ENCODE results near the gene POLL.

Gene POLL

DNA sequence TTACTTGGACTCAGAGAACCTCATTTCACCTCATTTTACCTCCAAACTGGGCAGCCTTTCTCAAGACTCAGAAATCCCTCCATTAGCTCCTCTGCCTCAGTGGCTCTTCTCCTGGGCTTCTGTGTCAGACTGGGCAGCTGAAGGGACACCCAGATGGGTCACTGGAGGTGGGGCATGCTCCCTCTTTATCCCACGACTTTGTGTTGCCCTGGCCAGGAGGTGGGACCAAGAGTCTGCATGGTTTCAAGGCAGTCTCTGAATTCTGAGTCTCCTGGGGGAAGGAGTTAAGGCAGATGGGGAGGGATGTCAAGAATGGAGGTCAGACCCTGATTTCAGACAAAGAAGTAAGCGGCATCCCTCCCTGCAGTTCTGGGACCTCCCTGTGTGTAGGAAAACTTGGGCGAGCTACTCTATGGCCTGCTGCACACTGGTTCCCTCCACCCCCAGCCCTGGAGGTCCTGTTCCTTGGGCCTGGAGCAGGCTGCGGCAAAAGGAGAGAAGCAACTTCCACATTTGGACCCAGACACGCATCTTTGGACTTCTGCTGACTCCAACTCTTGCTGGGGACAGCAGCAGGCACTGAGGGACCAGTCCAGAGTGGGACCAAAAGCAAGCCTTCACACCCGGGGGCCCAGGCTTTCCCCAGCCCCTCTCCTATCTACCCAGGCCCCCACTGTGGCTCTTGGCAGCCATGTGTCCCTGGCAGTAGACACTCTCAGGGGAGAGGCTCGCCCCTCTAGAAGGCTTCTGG lies 10.8 kb downstream of the POLL start:
- in situ Hi-C loops (cut with HindIII; ENCODE audit: low pct_ligation_motif_present, low sequenced_read_pairs) = no loop called here

DNA sequence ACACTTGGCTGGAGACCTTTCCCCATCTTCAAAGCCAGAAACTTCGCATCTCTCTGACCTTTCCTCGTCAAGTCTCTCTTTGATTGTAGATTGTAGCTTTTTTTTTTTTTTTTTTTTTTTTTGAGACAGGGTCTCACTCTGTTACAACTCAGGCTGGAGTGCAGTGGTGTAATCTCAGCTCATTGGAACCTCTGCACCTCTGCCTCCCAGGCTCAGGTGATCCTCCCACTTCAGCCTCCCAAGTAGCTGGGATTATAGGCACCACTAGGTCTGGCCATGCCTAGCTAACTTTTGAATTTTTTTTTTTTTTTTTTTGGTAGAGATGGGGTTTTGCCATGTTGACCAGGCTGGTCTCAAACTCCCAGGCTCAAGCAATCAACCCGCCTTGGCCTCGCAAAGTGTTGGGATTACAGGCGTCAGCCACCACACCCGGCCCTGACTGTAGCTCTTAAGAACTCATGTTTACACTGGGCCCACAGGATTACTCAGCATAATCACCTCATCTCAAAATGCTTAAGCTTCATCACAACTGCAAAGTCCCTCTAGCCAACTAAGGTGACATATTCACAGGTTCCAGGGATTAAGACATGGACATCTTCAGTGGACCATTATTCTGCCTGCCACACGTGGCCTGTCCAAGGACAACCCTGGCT lies 11.7 kb downstream of the POLL start:
- DNase-seq = no peak
- Histone ChIP-seq H3K27me3 (replicated peaks) (no peaks in the 10 kb centered on the region), H3K4me3 (ENCODE audit: low read depth, low read length) (no peak overlapping the region), H3K36me3 (replicated peaks) (no peaks in the 10 kb centered on the region), H3K27ac (no peak overlapping the region)
- in situ Hi-C loops (cut with HindIII; ENCODE audit: low pct_ligation_motif_present, low sequenced_read_pairs) = no loop called here
- TF ChIP-seq, protein P1, sequence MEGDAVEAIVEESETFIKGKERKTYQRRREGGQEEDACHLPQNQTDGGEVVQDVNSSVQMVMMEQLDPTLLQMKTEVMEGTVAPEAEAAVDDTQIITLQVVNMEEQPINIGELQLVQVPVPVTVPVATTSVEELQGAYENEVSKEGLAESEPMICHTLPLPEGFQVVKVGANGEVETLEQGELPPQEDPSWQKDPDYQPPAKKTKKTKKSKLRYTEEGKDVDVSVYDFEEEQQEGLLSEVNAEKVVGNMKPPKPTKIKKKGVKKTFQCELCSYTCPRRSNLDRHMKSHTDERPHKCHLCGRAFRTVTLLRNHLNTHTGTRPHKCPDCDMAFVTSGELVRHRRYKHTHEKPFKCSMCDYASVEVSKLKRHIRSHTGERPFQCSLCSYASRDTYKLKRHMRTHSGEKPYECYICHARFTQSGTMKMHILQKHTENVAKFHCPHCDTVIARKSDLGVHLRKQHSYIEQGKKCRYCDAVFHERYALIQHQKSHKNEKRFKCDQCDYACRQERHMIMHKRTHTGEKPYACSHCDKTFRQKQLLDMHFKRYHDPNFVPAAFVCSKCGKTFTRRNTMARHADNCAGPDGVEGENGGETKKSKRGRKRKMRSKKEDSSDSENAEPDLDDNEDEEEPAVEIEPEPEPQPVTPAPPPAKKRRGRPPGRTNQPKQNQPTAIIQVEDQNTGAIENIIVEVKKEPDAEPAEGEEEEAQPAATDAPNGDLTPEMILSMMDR (IDR thresholded peaks at IDR 0.05; ENCODE audit: low read depth, low read length, missing control alignments) = no peak

More for the DNA sequence above, 10.8 kb downstream of the POLL start:
- no peak overlapping the region for H3K27ac ChIP-seq
- no peak overlapping the region for H3K4me3 ChIP-seq (ENCODE audit: low read depth, low read length)
- no peaks in the 10 kb centered on the region for H3K27me3 ChIP-seq (replicated peaks)
- TF ChIP-seq, protein P1 (IDR thresholded peaks at IDR 0.05; ENCODE audit: low read depth, low read length, missing control alignments) = no peak
- no peak for DNase-seq
- no peaks in the 10 kb centered on the region for H3K36me3 ChIP-seq (replicated peaks)

DNA sequence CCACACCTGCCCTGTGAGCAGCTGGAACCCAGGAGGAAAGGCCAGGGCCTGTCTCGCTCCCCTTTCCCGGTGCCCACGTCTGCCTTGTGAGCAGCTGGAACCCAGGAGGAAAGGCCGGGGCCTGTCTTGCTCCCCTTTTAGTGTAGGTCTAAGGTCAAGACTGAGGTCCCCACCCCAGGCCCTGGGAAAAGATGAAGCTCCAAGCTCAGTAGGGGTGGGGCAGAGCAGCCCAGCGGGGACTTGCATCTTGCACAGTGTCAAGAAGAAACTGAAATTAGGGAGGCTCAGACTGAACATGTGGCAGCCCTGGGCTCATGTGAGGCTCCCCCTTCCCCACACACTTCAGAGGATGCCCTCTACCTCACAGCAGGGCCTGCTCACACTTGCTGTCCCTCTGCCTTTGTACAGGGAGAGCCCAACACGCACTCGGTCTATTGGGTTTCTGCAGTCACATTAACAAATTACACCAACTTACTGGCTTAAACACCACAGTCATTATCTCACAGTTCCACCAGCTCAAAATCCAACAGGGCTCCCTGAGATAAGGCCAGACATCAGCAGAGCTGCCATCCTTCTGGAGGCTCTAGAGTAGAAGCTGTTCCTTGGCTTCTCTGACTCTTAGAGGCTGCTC lies 12.4 kb downstream of the POLL start:
- Histone ChIP-seq H3K27me3 (replicated peaks) (no peaks in the 10 kb centered on the region), H3K36me3 (replicated peaks) (no peaks in the 10 kb centered on the region), H3K4me3 (ENCODE audit: low read depth, low read length) (no peak overlapping the region), H3K27ac (no peak overlapping the region)
- no peak for DNase-seq
- in situ Hi-C loops (cut with HindIII; ENCODE audit: low pct_ligation_motif_present, low sequenced_read_pairs) = no loop called here
- TF ChIP-seq, protein P1 (IDR thresholded peaks at IDR 0.05; ENCODE audit: low read depth, low read length, missing control alignments) = no peak

DNA sequence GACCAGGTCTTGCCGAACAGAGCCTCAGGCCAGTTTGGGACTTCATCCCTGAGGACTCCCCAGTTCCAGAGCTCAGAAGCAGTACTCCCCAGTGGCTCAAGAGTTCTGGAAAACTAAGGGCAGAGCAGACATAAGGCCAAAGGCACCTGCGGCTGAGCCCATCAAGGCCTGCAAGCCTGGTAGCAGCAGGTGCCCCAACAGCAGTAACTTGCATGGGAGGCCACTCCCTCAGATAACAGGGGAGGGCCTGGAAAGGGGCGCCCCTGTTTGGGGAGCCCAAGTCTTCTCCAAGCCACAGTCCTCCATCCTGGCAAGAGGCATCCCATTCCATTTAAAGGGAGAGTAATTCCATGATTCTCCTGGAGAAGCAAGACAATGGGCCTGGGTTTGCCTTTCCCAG lies 13.0 kb downstream of the POLL start:
- TF ChIP-seq, protein P1 (IDR thresholded peaks at IDR 0.05; ENCODE audit: low read depth, low read length, missing control alignments) = no peak
- H3K36me3 ChIP-seq (replicated peaks) = no peaks in the 10 kb centered on the region
- DNase-seq = no peak
- H3K27me3 ChIP-seq (replicated peaks) = no peaks in the 10 kb centered on the region
- H3K4me3 ChIP-seq (ENCODE audit: low read depth, low read length) = no peak overlapping the region
- in situ Hi-C loops (cut with HindIII; ENCODE audit: low pct_ligation_motif_present, low sequenced_read_pairs) = no loop called here
- no peak overlapping the region for H3K27ac ChIP-seq

DNA sequence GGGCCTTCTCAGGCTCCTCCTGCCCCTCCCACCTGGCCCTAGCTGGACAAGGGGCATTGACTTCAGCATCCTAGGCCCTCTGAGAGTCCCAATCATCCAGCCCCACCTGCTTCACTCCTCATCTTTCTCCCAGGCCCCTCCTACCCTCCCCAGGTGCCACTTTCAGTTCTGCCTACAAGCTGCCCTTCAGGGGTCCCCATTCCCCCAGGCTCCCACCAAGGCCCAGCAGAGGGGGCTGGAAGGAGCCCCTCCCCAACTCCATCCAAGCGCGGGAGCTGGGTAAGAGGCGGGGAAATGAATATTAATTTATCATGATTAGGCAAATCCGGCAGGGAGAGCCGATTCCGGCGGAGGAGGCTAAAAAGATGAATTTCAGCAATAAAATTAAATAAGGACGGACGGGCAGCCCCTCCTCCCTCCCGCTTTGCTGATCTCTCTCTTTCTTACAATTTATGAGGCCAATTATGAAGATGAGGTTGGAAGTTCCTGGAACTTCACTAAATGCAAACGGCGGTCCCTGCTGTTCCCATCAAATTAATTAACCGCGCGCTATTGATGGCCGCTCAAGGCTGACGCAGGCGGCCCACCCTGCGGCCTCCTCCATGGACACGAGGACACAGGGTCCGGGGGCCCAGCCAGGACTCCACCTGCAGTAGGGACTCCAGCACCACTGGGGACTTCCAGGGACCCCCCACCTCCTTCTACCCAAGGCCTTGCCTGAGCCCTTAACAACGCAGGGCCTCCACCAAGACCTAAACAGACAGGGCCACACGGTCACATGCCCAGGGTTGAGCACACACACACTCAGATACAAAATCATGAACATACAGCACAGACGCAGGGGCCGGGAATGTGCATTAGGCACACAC lies 13.9 kb downstream of the POLL start:
- in situ Hi-C loops (cut with HindIII; ENCODE audit: low pct_ligation_motif_present, low sequenced_read_pairs) = no loop called here
- H3K36me3 ChIP-seq (replicated peaks) = no peaks in the 10 kb centered on the region
- no peak for DNase-seq
- TF ChIP-seq, protein P1 (IDR thresholded peaks at IDR 0.05; ENCODE audit: low read depth, low read length, missing control alignments) = no peak
- no peak overlapping the region for H3K4me3 ChIP-seq (ENCODE audit: low read depth, low read length)
- H3K27ac ChIP-seq = no peak overlapping the region
- H3K27me3 ChIP-seq (replicated peaks) = no peaks in the 10 kb centered on the region
